A549 treated with CpdA at 1 μM for 4 hours (cell line): ENCODE data around the gene MGMT. TPM values are rescaled to one million over a fixed set of nuclear protein-coding genes. Genes with fewer than 3 reads are reported as not detected.

Experiments used
- total RNA-seq: library from RNA; stranded (reverse); fragments of 200-300 nt; extraction: Qiagen RNA extraction; gene quantifications from 5 replicates; pipeline ENCODE4 v1.2.3, GENCODE V29; 2022; ENCODE audit warnings: low read depth

MGMT gene
- 5.6 to 7.7 TPM (median 6.9 TPM) in 5 replicates for total RNA-seq

GRCh38 chr10:129466703-129467358, at the start of gene MGMT:
Gene MGMT (plus strand): TSS chr10:129467241.

